Ascending aorta (tissue), 2 donors: Measurements from ENCODE around the gene UGDH. TPM values are rescaled to one million over a fixed set of nuclear protein-coding genes. Genes with fewer than 3 reads are reported as not detected.

Experiments used
- DNase-seq, 2 donors: peaks; one replicate each; pipeline ENCODE4 v3.0.0-alpha.2; 2019; ENCODE audit warnings: low spot score in 2 of 2
- H3K27ac ChIP-seq, 2 donors: fragments of 200-600 bp; sonication (generic); one replicate each; pipeline ENCODE4 v1.5.1; 2016 to 2017; ENCODE audit warnings: mild to moderate bottlenecking in 1 of 2
- H3K27me3 ChIP-seq: fragments of 200-600 bp; sonication (generic); one replicate; pipeline ENCODE4 v1.5.1; 2017
- H3K36me3 ChIP-seq, 2 donors: fragments of 200-600 bp; sonication (generic); one replicate each; pipeline ENCODE4 v1.5.1; 2016
- H3K4me1 ChIP-seq, 2 donors: fragments of 200-600 bp; sonication (generic); one replicate each; pipeline ENCODE4 v1.5.1; 2016 to 2017; ENCODE audit warnings: mild to moderate bottlenecking in 1 of 2
- H3K4me3 ChIP-seq, 2 donors: fragments of 200-600 bp; sonication (generic); one replicate each; pipeline ENCODE4 v1.5.1; 2016 to 2017; ENCODE audit warnings: mild to moderate bottlenecking in 1 of 2
- H3K9me3 ChIP-seq, 2 donors: fragments of 200-600 bp; sonication (generic); one replicate each; pipeline ENCODE4 v1.5.1; 2016
- intact Hi-C: fragments of 100-400 bp; cut with DNase I; formaldehyde crosslinking; loops from one replicate; pipeline ENCODE4 v1.15.1; 2023
- total RNA-seq: library from RNA; depleted of rRNA; stranded (reverse); fragments of >200 nt; gene quantifications from one replicate; pipeline ENCODE4 v1.1.0, GENCODE V29; 2016
- TF ChIP-seq, protein P1 (sequence below), 3 experiments: fragments of 200-600 bp in 2 of 3; fragments of 450-650 bp in 1 of 3; sonication (generic) in 2 of 3; IDR thresholded peaks; one replicate each; pipeline ENCODE4 v1.5.1; 2016 to 2019; ENCODE audit warnings: antibody characterized with exemption in 3 of 3, mild to moderate bottlenecking in 1 of 3, moderate library complexity in 1 of 3

The UGDH gene
- total RNA-seq, 1 donor from 2014 or later = 81.1 TPM

DNA sequence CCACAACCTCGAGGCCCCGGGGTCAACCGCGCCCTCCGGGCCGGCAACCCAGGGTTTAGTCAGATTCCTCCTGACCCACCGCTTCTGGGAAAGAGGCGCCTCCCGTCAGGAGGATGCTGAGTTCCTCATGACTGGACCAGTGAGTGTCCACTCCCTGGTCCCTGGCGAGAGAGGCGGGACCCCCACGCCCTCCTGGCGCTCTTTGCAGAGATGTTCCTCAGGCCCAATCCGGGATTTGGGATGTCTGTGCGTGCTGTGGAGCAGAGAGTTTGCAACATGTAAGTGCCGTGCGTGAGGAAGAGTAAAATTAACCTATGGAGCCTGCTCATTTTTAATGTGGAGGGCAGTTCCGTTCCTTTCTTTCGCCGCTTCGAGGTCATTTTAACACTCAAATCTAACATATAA is 824 bp upstream of the UGDH start:
- peak overlapping the region; percentile 96 to 98 for H3K27ac ChIP-seq
- H3K27me3 ChIP-seq = no peaks in the 10 kb centered on the region
- peaks cover 5 to 7% of the 10 kb centered on the region in 2 donors for H3K36me3 ChIP-seq
- H3K4me1 ChIP-seq = peaks cover 0 to 12% of the 10 kb centered on the region in 2 donors
- H3K9me3 ChIP-seq = no peaks in the 10 kb centered on the region
- H3K4me3 ChIP-seq = peak overlapping the region; percentile 56 to 100
- intact Hi-C loops = loop anchor here (2.0 to 5.0 kb wide), 2 partner anchors 87 to 529 kb away; partner anchors contain the start of gene N4BP2
- TF ChIP-seq, protein P1, sequence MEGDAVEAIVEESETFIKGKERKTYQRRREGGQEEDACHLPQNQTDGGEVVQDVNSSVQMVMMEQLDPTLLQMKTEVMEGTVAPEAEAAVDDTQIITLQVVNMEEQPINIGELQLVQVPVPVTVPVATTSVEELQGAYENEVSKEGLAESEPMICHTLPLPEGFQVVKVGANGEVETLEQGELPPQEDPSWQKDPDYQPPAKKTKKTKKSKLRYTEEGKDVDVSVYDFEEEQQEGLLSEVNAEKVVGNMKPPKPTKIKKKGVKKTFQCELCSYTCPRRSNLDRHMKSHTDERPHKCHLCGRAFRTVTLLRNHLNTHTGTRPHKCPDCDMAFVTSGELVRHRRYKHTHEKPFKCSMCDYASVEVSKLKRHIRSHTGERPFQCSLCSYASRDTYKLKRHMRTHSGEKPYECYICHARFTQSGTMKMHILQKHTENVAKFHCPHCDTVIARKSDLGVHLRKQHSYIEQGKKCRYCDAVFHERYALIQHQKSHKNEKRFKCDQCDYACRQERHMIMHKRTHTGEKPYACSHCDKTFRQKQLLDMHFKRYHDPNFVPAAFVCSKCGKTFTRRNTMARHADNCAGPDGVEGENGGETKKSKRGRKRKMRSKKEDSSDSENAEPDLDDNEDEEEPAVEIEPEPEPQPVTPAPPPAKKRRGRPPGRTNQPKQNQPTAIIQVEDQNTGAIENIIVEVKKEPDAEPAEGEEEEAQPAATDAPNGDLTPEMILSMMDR (IDR thresholded peaks at IDR 0.05) = no peak
- peak; percentile 48 to 92 for DNase-seq

DNA sequence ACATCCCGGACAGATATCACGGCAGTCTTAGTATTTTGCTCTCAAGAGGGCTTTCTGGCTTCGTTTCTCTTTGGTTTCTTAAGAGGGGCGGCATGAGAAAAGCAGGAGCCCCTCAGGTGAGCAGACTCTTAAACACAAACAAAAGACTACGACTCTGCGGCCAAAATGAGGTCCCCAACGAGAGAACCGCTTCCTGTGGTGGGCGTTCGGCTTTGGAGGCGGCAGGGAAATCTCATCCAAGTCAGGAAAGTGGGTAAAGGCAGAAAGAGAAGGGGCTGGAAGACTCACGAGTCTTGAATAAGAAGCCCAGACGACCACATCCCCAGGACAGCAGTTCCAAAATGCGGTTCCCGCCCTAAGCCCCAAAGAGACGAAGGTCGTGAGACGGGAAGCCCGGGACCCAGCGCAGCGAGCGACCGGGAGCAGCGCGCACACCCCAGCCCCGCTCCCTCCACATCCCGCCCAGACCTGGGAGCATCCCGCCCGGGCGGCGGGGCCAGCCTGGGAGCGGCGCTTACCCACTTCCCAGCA is 409 bp downstream of the UGDH start:
- Histone ChIP-seq H3K4me1 (peaks cover 0 to 20% of the 10 kb centered on the region in 2 donors), H3K36me3 (no peaks in the 10 kb centered on the region), H3K4me3 (peak overlapping the region; percentile 56 to 100), H3K27ac (peak overlapping the region; percentile 96 to 98), H3K9me3 (no peaks in the 10 kb centered on the region), H3K27me3 (no peaks in the 10 kb centered on the region)
- TF ChIP-seq, protein P1 (IDR thresholded peaks at IDR 0.05) = no peak
- no peak for DNase-seq
- intact Hi-C loops = loop anchor here (1.0 to 5.0 kb wide), 7 partner anchors 24 to 530 kb away; partner anchors contain the start of genes LIAS, N4BP2, PDS5A and RPL9

DNA sequence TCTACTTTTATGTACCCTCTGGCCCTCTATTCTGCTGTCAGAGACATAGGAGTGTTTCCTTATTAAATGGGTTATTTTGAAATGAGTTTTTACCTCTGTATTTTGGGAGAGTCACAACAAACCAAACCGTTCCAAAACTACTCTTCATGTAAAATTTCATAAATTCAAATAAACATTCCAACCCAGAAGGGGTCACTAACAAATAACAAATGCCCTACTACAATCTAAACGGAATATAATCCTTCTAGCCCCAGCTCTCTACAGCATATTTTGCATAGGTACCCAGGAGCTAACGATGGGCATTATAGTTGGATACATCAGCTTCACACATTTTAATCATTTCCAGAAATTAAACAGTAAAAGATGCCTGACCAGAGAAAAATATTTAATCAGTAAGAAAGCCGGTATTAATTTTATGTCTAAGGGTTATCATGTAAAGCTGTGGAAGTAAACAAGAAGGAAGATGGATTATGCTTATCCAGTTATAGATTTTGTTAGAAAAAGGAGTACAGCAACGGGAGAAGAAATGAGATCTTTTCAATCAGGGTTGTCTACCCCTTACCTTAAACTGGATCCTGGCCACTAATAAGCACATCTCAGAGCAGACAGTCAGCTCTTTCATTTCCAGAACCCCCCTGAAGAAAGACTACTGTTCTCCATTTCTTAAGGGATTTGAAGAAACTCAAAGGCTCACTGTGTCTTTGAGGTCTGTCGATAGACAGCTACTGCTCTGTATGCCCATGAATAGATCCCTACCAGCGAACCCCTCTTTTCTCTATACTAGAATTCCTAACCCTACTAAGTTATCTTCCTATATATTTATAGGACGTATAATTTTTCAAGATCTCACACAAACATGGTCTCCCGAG is 1.2 kb downstream of the UGDH start:
- H3K4me1 ChIP-seq = peaks cover 0 to 23% of the 10 kb centered on the region in 2 donors
- DNase-seq = no peak
- H3K36me3 ChIP-seq = no peaks in the 10 kb centered on the region
- TF ChIP-seq, protein P1 (IDR thresholded peaks at IDR 0.05) = no peak
- H3K27ac ChIP-seq = peak overlapping the region; percentile 96 to 98
- no peaks in the 10 kb centered on the region for H3K9me3 ChIP-seq
- H3K4me3 ChIP-seq = peak overlapping the region; percentile 56 to 100
- no peaks in the 10 kb centered on the region for H3K27me3 ChIP-seq
- intact Hi-C loops = loop anchor here (2.0 to 5.0 kb wide), 6 partner anchors 23 to 531 kb away; partner anchors contain the start of genes LIAS, N4BP2, PDS5A and RPL9

DNA sequence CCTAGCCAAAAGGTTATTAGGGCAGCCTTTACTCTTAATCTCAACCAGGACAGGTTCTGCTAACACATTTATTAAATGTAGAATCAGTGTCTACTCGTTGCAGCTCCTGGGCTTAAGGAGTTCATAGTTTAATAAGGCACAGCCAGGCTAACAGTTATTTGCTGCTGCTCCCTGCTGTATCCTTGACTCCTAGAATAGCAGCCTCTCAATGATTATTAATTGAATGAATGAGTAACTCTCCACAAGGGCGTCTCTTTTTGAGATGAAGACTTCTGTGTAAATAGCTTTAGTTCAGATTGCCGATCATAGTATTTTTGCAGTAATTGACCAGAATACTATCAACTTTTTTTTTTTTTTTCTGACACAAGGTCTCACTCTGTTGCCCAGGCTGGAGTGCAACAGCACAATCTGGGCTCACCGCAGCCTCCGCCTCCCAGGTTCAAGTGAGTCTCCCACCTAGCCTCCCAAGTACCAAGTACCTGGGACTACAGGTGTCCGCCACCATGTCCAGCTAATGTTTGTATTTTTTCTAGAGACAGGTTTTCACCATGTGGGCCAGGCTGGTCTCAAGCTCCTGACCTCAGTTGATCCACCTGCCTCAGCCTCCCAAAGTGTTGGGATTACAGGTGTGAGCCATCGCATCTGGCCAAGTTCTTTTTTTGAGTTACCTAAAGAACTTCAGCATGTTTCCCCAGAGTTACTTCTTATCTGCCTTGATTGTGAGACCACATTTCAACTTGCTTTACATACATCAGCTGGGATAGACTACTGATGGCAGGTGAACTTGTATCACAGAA is 2.9 kb downstream of the UGDH start:
- DNase-seq = no peak
- Histone ChIP-seq H3K4me3 (no peak overlapping the region), H3K27ac (no peak overlapping the region), H3K27me3 (no peaks in the 10 kb centered on the region), H3K9me3 (no peaks in the 10 kb centered on the region), H3K36me3 (peaks cover 0 to 12% of the 10 kb centered on the region in 2 donors), H3K4me1 (peaks cover 0 to 23% of the 10 kb centered on the region in 2 donors)
- intact Hi-C loops = no loop called here
- TF ChIP-seq, protein P1 (IDR thresholded peaks at IDR 0.05) = no peak

DNA sequence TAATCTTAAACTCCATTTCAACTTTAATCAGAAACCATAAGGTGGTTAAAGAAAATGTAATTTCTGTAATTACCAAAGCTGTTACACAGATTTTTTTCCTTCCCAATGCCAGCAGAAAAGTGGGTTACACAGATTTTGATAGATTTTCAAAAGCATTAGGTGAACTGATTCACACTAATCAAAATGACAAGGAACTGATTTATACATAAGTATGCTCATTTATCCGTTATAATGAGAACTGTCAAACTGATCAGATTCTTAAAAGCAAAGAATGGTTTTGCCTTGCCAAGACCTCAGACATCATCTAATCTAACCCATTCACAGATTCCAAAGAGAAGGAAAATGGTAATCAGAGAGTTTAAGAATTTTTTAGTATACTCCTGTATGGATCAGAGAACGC is 5.2 kb downstream of the UGDH start:
- Histone ChIP-seq H3K36me3 (peaks cover 3 to 32% of the 10 kb centered on the region in 2 donors), H3K4me3 (no peak overlapping the region), H3K9me3 (no peaks in the 10 kb centered on the region), H3K27ac (peak overlapping the region in 1 of 2 donors; percentile 22), H3K4me1 (peaks cover 0 to 15% of the 10 kb centered on the region in 2 donors), H3K27me3 (no peaks in the 10 kb centered on the region)
- TF ChIP-seq, protein P1 (IDR thresholded peaks at IDR 0.05) = no peak
- DNase-seq = no peak
- intact Hi-C loops = no loop called here
